Measurements from ENCODE around the gene ZSCAN20. TPM values are rescaled to one million over a fixed set of nuclear protein-coding genes. Genes with fewer than 3 reads are reported as not detected.
"Not testable (repeated sequence)": the region's sequence is repeated elsewhere in the genome, so short reads cannot be mapped to it uniquely, and the experiment has no call there.

Gene ZSCAN20
- total RNA-seq, 1 donor from 2014 or later = 7.3 TPM

- no peak for FAIRE-seq
- no peak for DNase-seq (ENCODE audit: low spot score in 2 of 2)
Observed at GRCh38 chr1:33473900-33474299, 1.5 kb downstream of the ZSCAN20 start.

DNA sequence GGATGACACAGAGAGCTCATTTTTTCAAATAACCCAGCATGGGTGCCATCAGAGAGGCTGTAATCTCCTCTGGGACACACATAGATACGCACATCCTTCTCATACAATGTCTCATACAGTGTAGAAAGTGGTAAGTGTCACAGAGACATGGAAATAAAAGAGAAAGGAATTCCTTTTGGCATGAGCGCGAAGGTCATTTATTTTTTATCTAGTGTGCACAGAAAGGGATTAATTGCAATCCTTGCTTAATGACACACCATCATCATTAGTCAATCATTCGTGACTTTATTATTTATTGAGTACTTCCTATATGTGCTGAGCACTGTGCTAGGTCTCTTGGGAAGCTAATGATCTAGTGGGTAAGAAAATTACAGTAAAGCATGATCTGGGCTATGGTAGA, 5.0 kb downstream of the ZSCAN20 start:
- FAIRE-seq = no peak
- DNase-seq (ENCODE audit: low spot score in 2 of 2) = no peak

DNA sequence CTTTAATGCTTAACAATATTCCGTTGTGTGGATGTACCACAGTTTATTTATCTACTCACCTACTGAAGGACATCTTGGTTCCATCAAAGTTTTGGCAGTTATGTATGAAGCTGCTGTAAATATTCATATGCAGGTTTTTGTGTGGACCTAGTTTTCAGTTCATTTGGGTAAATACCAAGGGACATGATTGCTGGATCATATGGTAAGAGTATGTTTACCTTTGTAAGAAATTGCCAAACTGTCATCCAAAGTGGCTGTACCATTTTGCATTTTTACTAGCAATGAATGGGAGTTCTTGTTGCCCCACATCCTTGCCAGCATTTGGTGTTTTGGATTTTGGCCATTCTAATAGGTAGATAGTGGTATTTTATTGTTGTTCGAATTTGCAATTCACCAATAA, 10.0 kb downstream of the ZSCAN20 start:
- FAIRE-seq = no peak
- no peak for DNase-seq (ENCODE audit: low spot score in 2 of 2)

DNA sequence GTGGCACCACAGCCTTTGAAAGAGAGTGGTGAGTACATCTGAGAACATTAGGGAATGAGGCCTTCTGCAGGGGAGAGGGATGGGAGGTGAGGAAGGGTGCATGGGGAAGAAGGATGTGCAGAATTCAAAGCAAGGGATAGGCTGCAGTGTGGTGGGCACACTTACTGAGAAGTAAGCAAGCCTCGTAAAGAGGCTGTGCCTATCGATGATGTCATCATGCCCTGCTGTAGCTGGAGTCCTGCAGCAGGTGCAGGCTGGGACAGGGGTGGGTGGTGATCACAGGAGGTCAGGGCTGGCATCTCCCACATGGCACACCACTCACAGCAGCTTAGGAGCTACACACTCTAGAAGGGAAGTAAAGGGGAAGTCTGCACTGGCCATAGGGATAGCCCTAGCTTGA, 16.2 kb downstream of the ZSCAN20 start:
- FAIRE-seq = no peak
- no peak for DNase-seq (ENCODE audit: low spot score in 2 of 2)

GRCh38 chr1:33494929-33495328, 22.5 kb downstream of the ZSCAN20 start:
- DNase-seq (ENCODE audit: low spot score in 2 of 2) (no peak), FAIRE-seq (no peak)

GRCh38 chr1:33497410-33497809, 25.0 kb downstream of the ZSCAN20 start:
- no peak for DNase-seq (ENCODE audit: low spot score in 2 of 2)
- FAIRE-seq = no peak

DNA sequence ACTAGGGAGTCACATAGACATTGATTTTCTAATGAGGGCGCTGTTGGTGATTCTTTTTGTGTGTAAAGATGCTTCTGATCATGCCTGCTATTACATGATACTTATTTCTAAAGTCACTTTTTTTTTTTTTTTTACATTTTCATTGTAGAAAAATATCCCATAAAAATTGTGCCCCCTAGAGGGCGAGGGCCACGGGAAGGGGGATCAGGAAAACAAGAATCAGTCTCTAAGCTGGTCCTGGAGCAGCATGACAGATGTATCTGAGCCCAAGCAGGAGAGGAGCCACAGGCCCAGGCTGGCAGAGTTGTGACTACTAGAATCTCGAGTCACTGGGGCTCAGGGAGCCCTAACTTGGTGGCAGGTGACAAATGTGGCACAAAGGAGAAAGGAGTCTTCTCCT, 28.1 kb downstream of the ZSCAN20 start:
- FAIRE-seq (no peak), DNase-seq (ENCODE audit: low spot score in 2 of 2) (no peak)

DNA sequence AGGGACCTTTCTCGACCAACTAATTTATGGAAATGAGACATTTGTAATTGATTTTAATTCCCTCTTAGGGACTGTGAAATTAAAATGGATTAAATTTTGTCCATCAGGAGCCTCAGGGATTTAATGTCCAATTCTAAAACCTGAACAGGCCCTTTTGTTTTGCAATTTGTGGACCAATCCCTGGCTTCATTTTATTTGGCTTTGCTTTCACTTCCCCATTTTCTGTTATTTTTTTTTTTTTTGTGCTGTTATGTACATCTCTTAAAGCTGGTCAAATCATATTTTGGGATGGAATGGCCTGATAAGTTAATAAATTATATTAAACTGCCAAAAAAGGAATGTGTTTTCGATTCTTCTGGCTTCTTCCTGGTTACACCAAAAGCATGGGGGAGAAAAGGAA, 28.9 kb downstream of the ZSCAN20 start:
- DNase-seq (ENCODE audit: low spot score in 2 of 2) (no peak), FAIRE-seq (no peak)

DNA sequence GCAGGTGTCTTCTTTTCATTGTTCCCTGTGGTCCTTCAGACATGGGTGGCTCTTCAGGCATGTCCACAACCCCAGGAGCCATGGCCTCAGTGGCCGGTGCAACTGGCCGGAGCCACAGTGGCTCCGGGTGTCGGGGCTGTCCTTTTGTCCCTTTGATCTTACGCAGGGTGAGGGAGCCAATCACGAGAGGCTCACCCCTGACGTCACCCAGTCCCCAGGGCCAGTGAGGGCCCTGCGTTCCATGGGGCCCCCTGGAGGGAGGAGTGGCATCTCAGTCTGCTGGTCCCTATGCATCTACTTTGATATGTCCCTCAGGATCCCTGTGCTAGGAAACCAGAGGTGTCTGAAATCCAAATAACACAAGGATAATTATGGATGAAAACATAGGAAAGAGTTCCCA, 29.3 kb downstream of the ZSCAN20 start:
- DNase-seq (ENCODE audit: low spot score in 2 of 2) (no peak), FAIRE-seq (no peak)

GRCh38 chr1:33502726-33503125, 30.3 kb downstream of the ZSCAN20 start:
- FAIRE-seq (no peak), DNase-seq (ENCODE audit: low spot score in 2 of 2) (no peak)

DNA sequence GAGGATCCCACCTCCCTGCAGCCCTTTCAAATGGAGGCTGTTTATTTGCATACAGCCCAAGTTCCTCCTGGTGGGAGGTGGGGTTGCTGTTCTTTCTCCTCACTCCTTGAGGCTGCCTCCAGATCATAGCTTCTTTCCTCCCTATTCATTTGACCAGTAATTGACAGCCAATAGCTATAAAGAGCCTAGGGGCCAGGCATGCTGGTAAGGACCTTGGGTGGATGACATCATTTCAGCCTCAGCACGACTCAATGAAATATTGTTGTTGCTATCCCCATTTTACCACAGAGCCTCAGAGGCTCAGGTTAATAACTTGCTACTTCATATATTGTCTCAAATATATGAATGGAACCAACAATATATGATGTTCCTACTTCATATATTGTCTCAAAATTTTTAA, 31.1 kb downstream of the ZSCAN20 start:
- DNase-seq (ENCODE audit: low spot score in 2 of 2) (no peak), FAIRE-seq (no peak)

DNA sequence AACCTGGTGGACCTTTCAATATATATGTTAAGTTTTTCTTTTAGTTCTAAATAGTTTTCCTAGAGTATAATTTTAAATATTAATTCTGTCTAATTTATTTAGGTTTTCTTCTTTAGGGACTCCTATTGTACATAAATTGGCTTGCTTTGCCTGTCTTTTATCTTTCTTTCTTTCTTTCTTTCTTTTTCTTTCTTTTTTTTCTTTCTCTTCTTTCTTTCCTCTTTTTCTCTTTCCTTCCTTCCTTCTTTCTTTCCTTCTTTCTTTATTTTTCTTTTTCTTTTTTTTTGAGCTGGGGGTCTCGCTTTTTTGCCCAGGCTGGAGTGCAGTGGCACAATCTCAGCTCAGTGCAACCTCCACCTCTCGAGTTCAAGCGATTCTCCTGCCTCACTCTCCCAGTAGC, 35.2 kb downstream of the ZSCAN20 start:
- no peak for FAIRE-seq
- no peak for DNase-seq (ENCODE audit: low spot score in 2 of 2)

DNA sequence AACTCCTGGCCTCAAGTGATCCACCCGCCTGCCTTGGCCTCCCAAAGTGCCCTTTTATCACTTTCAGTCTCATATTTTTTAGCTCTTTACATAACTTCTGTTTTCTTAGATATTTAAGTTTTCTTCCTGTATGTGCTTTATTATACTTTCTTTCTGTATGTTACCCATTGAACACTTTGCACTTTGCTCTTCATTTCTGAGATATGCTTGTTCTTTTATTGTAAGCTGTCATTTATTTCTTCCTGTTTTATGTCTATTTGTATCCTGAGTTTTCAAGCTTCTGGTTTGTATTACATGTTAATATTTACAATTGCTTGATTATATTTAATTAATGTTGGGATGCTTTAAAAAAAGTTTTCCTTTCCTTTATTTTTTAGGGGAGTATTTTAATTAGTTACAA, 35.7 kb downstream of the ZSCAN20 start:
- FAIRE-seq (peak; percentile 8), DNase-seq (ENCODE audit: low spot score in 2 of 2) (no peak)

DNA sequence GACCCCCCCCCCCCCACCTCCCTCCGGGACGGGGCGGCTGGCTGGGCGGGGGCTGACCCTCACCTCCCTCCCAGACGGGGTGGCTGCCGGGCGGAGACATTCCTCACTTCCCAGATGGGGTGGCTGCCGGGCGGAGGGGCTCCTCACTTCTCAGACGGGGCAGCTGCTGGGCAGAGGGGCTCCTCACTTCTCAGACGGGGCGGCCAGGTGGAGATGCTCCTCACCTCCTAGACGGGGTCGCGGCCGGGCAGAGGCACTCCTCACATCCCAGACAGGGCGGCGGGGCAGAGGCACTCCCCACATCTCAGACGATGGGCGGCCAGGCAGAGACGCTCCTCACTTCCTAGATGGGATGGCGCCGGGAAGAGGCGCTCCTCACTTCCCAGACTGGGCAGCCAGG, 36.8 kb downstream of the ZSCAN20 start:
- not testable (repeated sequence) for DNase-seq (ENCODE audit: low spot score in 2 of 2); FAIRE-seq

GRCh38 chr1:33512226-33513011, 40.0 kb downstream of the ZSCAN20 start:
- DNase-seq (ENCODE audit: low spot score in 2 of 2) = no peak
- no peak for FAIRE-seq

DNA sequence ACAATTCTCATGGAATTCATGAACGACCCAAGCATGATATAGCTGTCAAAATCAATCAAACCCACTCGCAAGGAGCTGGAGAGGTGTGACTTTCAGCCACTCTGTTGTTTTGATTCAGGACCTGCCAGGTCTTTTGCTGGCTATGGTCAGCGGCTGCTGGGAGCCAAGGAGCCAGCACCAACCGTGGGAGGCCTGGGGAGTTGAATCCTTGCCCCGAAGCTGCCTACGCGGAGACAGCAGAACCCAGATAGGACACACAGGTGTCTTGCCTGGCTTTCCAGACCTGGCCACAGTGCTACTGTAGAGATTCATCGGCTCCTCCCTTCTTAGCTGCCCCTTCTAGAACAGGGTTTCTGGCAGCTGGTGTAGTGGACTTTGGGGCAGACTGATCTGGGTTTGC, 42.7 kb downstream of the ZSCAN20 start:
- no peak for DNase-seq (ENCODE audit: low spot score in 2 of 2)
- FAIRE-seq = no peak

- no peak for FAIRE-seq
- no peak for DNase-seq (ENCODE audit: low spot score in 2 of 2)
Observed at GRCh38 chr1:33515607-33516006, 43.2 kb downstream of the ZSCAN20 start.

DNA sequence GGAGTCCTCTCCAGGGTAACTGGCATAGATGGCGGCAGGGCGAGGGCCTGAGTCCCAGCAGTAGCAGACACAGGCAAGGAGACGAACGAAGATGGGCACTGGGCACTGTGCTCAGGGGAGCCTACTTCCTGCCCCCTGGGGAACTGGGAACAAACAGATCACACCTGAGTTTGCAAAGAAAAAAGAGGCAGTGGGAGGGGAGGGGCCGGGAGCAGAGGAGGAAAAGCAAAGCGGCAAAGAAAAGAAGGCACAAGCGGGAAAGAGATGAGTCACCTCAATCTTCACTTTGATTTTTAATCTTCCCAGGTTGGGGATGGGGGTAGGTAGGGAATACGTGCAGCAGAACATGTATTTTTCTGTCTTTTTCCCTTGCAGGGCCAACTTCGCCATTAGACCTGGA, 44.0 kb downstream of the ZSCAN20 start:
- DNase-seq (ENCODE audit: low spot score in 2 of 2) = no peak
- no peak for FAIRE-seq

DNA sequence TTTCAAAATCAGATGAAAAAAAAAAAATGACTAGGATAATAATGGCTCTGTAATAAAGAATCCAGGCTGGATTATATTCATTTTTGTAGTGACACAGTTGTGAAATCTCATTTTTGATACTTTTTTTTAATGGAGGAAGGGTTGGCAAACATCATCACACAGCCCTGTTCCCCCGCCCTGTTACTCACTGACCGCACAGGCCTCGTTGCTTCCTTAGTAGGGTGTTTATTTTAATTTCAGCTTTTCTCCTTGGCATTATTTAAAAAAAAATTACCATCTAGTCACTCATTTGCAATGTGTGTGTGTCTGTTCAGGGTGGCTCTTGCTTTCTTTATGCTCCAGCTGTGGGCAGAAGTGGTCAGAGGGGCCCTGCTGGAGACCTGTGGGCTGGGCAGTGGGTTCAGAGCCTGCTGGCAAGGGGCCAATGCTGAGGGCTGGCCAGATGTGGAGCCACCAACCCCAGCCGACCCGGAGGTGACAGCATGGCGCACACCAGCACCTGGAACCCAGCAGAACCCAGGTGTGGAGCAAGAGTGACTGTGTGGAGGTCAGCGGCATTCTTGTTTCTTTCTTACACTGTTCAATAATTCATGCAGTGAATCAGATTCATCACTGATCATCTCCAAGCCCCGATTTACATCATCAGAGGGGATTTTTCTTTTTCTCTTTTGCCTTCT, 44.6 kb downstream of the ZSCAN20 start:
- no peak for FAIRE-seq

GRCh38 chr1:33517596-33518250, 45.3 kb downstream of the ZSCAN20 start:
- FAIRE-seq (no peak), DNase-seq (ENCODE audit: low spot score in 2 of 2) (peak in 1 of 2 donors; percentile 29)

More for the DNA sequence above, 44.6 kb downstream of the ZSCAN20 start:
- DNase-seq (ENCODE audit: low spot score in 2 of 2) = no peak

GRCh38 chr1:33519240-33519884, 46.9 kb downstream of the ZSCAN20 start:
- FAIRE-seq = no peak
- DNase-seq (ENCODE audit: low spot score in 2 of 2) = no peak

All from frontal cortex (tissue), 4 donors.